Measurements from ENCODE around the gene HDAC4. TPM values are rescaled to one million over a fixed set of nuclear protein-coding genes. Genes with fewer than 3 reads are reported as not detected.
A peak's percentile ranks its signal among the peaks of the same experiment; 100 is the strongest.

HDAC4 gene
- total RNA-seq, 6 donors from 2014 or later, result 16.1 to 108 (median 45.0) TPM

DNA sequence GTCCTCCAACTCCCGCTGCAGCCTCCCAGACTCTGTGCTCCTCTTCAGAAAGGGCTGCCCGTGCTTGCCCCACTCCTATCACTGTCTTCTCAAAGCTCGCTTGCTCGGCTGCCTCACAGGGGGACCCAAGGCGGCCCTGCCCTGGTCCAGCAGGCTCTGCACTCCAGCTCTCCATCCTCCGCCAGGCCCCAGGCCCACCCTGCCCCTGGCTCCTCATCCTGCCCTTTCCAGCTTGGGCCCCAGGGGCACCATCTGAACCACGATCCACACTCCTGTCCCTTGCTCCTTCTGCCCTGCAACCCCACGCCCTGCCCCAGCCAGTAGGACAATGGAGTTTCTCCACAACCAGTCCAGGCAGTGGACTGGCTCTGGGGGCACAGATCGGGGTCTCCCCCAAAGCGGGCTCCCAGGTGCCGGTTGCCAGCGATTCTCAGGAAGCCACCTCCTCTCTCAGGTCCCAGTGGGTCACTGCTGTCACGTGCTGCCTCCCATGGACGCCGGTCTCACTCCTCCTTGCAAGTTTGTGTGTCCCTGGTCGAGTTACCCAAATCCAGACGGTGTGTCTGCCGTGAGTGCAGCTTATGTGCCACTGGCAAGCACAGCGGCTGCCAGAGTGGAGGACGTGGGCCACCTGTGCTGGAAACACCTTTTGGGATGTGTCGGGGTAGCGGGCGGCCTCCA is 238.5 kb downstream of the HDAC4 start:
- WGBS, 2 donors, result 94 to 96% methylated on average over 18 to 23 of the region's 23 CpGs
- Histone ChIP-seq H3K9me3 (no peaks in the 10 kb centered on the region), H3K4me1 (peaks cover 0 to 18% (median 13%) of the 10 kb centered on the region in 4 donors), H3K4me3 (no peak overlapping the region), H3K27me3 (no peaks in the 10 kb centered on the region), H3K27ac (no peak overlapping the region), H3K36me3 (peaks cover 6 to 39% (median 21%) of the 10 kb centered on the region in 4 donors)
- TF ChIP-seq POLR2AphosphoS5 (IDR thresholded peaks at IDR 0.05) (no peak), POLR2A (IDR thresholded peaks at IDR 0.05) (no peak), EP300 (IDR thresholded peaks at IDR 0.05) (no peak)
- TF ChIP-seq, protein P1, sequence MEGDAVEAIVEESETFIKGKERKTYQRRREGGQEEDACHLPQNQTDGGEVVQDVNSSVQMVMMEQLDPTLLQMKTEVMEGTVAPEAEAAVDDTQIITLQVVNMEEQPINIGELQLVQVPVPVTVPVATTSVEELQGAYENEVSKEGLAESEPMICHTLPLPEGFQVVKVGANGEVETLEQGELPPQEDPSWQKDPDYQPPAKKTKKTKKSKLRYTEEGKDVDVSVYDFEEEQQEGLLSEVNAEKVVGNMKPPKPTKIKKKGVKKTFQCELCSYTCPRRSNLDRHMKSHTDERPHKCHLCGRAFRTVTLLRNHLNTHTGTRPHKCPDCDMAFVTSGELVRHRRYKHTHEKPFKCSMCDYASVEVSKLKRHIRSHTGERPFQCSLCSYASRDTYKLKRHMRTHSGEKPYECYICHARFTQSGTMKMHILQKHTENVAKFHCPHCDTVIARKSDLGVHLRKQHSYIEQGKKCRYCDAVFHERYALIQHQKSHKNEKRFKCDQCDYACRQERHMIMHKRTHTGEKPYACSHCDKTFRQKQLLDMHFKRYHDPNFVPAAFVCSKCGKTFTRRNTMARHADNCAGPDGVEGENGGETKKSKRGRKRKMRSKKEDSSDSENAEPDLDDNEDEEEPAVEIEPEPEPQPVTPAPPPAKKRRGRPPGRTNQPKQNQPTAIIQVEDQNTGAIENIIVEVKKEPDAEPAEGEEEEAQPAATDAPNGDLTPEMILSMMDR (IDR thresholded peaks at IDR 0.05), result no peak
- ATAC-seq (ENCODE audit: low FRiP score in 2 of 2) (no peak), DNase-seq (peak in 1 of 2 donors; percentile 20)

DNA sequence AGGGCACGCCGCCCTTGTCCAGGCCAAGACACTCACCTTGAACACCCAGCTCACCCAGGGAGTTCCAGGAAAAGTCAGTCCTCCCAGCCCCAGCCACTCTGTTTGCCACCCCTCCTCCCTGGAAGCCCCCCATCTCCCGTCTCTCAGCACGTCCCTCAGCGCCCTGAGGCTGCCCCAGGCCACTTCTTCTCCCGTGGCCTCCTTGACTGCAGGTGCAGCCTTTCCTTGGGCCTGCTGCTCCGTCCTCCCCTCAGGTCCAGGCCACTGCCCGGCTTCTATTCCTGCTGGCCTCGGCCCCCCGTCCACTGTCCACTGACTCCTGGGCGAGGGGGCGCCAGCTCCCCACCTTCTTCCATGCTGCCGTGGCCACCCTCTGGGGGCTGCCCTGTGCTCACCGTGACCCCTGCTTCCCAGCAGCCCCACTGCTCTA is 239.1 kb downstream of the HDAC4 start:
- peaks cover 6 to 41% (median 21%) of the 10 kb centered on the region in 4 donors for H3K36me3 ChIP-seq
- WGBS, 2 donors, result 96 to 97% methylated on average over 14 of the region's 14 CpGs
- ATAC-seq (ENCODE audit: low FRiP score in 2 of 2) (no peak), DNase-seq (peak in 1 of 2 donors; percentile 17)
- peaks cover 0 to 20% (median 16%) of the 10 kb centered on the region in 4 donors for H3K4me1 ChIP-seq
- H3K9me3 ChIP-seq, result no peaks in the 10 kb centered on the region
- no peak overlapping the region for H3K27ac ChIP-seq
- no peak for TF ChIP-seq POLR2AphosphoS5 (IDR thresholded peaks at IDR 0.05)
- no peak for TF ChIP-seq POLR2A (IDR thresholded peaks at IDR 0.05)
- no peak for TF ChIP-seq EP300 (IDR thresholded peaks at IDR 0.05)
- TF ChIP-seq, protein P1 (IDR thresholded peaks at IDR 0.05), result no peak
- no peaks in the 10 kb centered on the region for H3K27me3 ChIP-seq
- H3K4me3 ChIP-seq, result no peak overlapping the region

DNA sequence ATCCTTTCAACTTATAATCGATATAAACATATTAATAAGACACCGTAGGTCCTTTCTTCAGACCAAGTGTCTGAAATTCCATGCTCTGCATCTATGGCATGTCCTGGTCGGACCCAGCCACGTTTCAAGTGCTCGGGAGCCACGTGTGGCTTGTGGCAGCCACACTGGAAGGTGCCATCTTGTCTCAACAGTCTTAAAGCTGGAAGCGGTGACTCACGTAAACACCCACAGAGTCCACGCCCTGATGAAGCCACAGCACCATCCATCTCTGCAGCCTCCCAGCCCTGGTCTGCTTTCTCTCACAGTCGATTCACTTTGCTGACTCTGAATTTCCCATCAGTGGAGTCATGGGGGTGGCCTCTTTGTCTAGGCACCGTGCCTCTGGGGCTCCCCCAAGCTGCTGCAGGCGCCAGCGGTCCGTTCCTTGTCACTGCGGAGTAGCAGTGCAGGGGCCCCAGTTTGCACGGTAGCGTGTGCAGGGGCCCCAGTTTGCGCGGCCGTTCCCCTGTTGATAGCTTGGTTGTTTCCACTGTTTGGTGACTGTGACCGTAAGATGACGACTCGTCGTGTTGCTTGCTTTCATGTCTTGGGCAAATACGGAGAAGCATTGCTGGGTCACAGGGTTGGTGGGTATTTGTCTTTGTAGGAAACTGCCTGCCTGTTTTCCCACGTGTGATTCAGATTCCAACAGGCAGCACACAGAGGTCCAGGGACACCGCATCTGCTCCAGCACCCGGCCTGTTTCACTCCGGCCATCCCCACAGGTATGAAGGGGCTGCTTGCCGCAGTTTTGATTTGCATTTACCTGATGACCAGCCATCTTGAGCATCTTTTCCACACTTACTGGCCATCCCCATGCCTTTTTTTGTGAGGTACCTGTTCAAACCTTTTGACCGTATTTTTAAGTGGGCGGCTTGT is 240.3 kb downstream of the HDAC4 start:
- 93 to 97% methylated on average over 32 of the region's 32 CpGs for WGBS, 2 donors
- Histone ChIP-seq H3K4me1 (peaks cover 0 to 20% (median 16%) of the 10 kb centered on the region in 4 donors), H3K4me3 (no peak overlapping the region), H3K27ac (no peak overlapping the region), H3K27me3 (no peaks in the 10 kb centered on the region), H3K36me3 (peaks cover 12 to 53% (median 30%) of the 10 kb centered on the region in 4 donors), H3K9me3 (no peaks in the 10 kb centered on the region)
- TF ChIP-seq, protein P1 (IDR thresholded peaks at IDR 0.05), result no peak
- no peak for ATAC-seq (ENCODE audit: low FRiP score in 2 of 2)
- peak in 1 of 2 donors; percentile 16 for DNase-seq

DNA sequence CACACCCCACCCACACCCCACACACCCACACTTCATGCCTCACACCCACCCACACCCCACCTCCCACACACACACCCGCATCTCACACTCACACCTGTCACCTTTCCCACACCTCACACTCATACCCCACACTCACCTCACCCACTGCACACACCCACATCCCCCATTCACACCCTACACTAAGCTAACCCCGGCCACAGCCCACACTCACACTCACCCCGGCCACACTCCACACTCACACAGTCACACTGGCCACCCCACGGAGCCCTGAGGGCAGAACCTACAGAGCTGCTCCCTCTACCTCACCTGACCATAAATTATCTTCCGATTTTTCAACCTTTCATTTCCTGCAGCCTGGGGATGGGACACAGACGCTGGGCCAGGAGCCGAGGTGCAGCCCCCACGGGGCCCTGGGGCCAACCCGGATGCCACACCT is 241.3 kb downstream of the HDAC4 start:
- 87 to 96% methylated on average over 9 of the region's 9 CpGs for WGBS, 2 donors
- Histone ChIP-seq H3K4me1 (peaks cover 0 to 14% (median 12%) of the 10 kb centered on the region in 4 donors), H3K4me3 (no peak overlapping the region), H3K9me3 (no peaks in the 10 kb centered on the region), H3K27me3 (no peaks in the 10 kb centered on the region), H3K27ac (no peak overlapping the region), H3K36me3 (peaks cover 12 to 63% (median 39%) of the 10 kb centered on the region in 4 donors)
- ATAC-seq (ENCODE audit: low FRiP score in 2 of 2) (no peak), DNase-seq (peak in 1 of 2 donors; percentile 11)
- TF ChIP-seq POLR2AphosphoS5 (IDR thresholded peaks at IDR 0.05), result no peak
- no peak for TF ChIP-seq POLR2A (IDR thresholded peaks at IDR 0.05)
- TF ChIP-seq, protein P1 (IDR thresholded peaks at IDR 0.05), result no peak
- no peak for TF ChIP-seq EP300 (IDR thresholded peaks at IDR 0.05)
